Activated gamma-delta T cell treated with Interleukin-2 at 50 U/mL for 16 hours (primary cell): ENCODE measurements around the gene PLEKHM1.

Source experiments
- DNase-seq: peaks from one replicate; pipeline ENCODE4 v3.0.0-alpha.2; 2020

Gene PLEKHM1

DNA sequence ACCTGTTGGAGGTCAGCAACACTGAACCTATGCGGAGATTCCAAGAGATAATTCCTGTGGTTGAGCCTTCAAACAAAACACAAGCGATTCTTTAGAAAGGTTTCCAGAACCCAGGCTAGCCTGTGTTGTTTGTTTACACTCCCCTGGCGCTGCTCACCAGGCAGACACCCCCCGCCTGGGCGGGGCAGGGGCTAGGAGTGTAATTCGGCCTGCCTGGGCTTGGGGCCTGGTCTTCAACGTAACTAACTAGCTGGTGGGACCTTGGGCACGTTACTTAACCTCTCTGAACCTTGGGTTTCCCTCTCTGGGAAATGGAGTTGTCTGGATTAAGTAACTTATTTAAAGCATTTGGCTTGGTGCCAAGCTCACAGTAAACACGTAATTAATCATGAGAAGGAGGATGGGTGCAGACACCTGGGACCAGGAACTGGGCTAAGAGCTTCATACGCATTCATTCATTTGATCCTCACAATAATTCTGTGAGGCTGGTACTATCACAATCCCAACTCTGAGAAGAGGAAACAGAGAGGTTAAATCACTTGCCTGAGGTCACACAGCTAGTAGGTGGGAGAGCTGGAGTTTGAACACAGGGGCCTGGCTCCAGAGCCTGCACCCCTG, 50.3 kb downstream of the PLEKHM1 start:
- no peak for DNase-seq

DNA sequence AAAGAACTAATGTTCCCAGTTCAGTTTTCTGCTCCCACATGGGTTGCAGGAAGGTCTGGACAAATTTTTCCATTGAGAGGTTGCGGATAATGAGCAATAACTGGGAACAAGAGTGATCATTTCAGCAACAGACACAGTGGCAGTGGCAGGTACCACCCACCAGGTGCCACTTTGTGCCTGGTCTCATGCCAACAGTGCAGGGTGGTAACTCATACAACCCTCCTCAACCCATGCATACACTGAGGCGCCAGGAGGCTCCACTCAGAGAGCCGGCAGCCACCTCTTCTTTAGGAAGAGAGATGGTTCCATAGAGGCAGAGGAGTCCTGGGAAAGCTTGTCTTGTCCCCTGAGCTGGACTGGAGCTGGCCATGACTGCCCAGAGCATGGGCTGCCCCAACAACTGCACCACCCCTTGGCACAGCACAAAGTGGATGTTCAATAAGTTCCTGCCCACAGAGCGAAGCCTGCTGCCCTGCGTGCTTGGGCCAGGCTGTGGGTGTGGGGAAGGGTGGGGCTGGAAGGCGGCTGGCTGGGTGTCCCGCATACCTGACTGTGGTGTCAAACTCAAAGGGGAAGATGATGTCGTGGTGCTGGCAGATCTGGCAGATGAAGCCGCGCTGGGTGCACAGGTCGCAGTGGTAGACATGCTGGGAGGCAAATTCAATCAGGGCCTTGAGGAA, 51.5 kb downstream of the PLEKHM1 start:
- no peak for DNase-seq

DNA sequence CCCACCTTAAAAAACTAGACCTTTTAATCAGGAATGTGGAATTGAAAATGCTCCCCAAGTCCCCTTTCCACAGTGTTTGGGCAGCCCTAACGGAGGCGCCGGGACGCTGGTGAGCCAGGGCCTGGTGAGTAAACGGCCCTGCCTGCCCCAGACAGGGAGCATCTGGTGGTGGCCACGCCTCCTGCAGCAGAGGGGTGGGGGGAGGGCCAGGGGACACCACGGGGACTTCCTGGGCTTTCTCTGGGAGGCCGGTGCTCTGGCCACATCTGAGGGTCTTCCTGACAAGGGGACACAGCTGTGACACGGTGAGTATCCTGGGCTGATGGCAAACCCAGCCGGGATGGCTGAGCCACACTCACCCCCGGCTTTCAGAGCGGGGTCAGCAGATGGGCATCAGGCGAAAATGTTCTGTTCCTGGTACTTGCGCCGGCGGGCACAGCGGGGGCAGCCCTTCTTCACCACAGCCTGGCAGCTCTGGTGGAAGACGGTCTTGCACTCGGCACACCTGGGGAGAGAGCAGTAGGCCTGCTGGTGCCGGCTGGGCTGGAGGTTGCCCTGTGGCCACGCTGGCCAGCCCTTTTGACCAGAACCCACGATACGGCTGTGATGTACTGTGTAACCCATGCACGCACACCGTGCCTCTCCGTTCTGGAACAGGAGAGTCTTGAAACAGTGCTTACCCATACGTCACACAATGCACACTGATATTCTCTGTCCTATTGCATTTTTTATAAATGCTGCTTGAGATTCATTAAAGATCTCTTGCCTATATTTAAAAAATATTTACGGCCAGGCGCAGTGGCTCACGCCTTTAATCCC, 52.8 kb downstream of the PLEKHM1 start:
- DNase-seq: no peak

DNA sequence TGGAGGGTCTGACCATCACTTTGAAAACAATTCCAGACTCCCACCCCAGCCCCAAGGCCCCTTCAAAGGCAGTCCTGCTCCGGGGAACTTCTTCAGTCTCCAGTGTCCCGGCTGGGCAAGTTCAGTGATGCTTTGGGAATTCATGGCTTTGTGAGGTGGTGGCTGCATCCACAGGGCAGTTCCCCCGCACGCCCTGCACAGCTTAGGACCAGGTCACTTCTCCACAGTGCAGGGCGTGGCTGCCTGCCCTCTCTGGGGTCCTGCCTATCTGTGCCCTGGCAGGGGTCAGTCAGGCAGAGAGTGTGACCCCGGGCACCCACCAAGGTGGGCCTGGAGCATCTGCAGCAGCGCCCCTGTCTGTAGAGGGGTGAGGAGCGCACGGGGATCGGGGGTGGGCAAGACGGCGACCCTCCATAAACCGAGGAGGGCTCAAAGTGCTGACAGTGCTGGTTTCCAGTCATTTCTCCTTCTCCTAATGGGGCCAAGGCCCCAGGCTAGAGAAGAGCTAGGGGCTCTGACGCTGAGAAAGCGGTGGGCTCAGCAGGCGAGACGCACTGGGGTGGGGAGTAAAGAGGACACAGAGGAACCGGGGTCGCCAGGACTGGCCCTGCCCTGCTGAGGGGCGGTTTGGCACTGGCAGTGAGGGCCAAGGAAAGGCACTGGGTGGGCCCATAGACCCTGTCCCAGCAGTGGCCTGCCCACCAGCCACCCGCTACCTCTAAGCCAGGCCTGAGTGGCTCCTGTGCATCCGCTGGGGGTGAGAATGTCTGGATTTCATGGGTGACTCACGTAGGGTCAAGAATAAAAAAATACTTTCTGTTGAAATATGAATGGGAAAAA, 53.7 kb downstream of the PLEKHM1 start:
- DNase-seq: no peak

DNA sequence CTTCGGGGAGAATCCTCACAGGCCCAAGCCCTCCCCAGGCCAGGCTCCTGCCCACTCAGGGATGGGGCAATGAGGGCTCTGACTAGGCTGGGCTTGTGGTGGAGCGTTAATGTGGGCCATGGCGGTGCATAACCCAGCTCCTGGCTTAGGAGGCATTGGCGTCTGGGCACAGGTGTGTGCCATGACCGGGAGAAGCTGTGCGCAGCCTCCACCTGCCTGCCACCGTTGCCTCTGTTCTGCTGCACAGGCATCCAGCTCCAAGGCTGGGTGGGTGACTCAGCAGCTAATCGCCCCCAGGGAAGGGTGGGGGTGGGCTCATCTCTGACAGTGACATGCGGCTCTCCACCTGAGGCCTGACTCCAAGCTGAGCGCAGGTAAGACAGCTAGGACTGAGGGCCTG, 54.4 kb downstream of the PLEKHM1 start:
- DNase-seq: no peak

DNA sequence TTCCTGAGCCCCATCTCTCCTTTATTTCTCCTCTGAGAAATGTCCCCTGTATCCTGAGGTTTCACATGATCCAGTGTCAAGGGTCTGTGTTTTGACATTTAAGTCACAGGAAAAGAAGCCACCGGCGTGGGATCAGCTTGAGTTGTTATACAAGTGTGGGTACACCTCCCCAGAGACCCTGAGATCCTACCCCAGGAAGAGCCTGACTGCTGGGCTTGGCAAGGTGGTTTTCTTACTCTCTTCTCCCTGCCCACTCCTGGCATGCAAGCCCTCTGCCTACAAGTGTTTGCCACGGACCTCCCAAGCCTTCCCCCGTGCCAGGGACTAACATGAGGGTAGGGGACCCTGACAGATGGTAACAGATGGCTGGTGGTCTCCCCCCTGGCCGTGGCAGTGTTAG, 55.0 kb downstream of the PLEKHM1 start:
- no peak for DNase-seq

DNA sequence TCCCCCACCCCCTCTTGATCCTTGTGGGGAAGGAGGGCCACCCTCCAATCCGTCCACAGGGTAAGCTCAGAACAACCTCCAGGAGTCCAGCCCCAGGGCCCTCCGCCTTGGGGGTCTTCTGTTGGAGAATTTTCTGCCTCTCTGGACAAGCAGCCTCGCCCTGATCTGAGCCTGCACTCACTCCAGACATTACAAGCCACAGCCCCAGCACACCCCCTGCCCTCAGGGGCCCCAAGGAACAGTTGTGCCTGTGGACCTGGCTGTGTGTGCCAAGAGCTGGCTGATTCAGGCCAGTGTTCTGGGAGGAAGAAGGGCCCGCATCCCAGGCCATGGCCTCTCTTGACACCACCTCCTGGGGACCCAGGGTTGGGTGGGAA, 57.4 kb downstream of the PLEKHM1 start:
- no peak for DNase-seq

DNA sequence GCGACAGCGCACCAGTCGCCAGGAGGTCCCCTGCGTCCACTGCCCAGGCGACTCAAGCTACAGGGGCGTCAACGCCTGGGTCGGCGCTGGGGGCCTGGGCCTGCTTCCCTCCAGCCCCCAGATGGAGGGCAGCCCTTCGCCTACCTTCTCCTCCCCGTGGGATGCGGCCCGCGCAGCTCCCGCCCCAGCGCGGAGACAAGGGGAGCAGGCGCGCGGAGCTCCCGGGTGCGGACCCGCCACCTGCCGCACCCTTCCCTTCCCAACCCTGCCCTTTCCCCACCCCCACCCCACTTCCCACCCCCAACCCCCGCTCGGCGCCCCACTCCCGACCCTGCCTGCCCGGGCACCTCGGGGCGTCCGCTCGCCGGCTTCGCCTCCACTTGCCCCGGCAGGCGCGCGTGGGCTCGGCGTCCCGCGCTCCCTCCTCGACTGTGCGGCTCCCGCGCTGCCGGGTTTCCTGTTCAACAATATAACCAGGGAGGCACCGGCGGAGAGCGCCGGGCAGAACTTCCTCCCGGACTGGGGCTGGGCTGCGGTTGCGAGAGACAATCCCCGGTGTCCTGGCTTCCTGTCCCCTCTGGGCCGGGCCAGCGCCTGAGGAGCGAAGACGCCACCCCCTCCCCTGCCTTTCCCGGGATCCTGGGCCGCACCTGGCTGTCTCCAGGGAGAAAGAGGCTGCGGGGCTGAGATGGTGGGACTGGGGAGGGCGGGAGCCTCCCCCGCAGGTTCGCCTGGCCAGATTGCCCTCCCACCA, 57.9 kb downstream of the PLEKHM1 start, which contains the start of gene ARHGAP27:
Gene ARHGAP27, minus strand, starts transcription at position 466 of the 754 bp plus-strand sequence. CDS start 2,591 bp downstream, outside the sequence.
- DNase-seq: no peak

DNA sequence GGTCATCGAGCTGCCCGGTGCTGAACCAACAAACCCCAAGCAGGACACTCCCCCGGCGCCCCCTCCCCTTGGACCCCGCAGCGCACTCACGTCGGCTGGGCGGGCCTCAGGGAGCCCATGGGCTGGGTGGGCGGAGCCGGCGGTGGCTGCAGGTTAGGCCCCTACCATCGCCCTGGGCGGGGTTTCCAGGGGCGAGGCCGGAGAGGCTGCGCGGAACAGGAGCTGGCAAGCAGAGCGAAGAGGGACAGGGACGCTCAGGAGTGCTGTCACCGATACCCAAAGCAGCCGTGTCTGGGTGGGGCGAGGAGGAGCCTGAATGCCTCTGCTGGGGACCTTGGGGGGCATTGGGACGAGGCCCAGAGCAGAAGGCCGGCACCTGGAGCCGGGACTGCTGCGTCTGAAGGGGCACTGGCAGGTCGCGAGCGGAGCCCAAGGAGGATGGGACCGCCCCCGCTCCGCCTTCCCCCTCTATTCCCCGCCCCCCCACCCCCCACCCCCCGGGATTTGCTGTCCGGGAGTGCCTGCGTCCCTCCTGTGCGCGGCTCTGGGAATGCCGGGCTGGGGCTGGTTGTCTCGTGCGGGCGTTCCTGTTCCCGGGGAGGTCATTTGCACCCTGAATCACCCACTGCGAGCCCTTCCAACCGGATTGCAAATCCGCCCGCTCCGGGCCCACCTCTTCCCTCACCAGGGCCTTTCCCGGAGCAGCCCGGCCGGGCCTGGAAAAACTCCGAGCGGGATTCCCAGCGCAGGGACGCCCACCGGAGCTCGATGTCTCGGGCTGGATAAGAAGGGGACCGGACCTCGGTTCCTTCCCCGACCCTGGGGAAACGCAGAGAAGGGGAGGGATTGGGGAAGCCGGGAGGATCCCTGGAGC, 58.8 kb downstream of the PLEKHM1 start:
- DNase-seq: peak; percentile 68

DNA sequence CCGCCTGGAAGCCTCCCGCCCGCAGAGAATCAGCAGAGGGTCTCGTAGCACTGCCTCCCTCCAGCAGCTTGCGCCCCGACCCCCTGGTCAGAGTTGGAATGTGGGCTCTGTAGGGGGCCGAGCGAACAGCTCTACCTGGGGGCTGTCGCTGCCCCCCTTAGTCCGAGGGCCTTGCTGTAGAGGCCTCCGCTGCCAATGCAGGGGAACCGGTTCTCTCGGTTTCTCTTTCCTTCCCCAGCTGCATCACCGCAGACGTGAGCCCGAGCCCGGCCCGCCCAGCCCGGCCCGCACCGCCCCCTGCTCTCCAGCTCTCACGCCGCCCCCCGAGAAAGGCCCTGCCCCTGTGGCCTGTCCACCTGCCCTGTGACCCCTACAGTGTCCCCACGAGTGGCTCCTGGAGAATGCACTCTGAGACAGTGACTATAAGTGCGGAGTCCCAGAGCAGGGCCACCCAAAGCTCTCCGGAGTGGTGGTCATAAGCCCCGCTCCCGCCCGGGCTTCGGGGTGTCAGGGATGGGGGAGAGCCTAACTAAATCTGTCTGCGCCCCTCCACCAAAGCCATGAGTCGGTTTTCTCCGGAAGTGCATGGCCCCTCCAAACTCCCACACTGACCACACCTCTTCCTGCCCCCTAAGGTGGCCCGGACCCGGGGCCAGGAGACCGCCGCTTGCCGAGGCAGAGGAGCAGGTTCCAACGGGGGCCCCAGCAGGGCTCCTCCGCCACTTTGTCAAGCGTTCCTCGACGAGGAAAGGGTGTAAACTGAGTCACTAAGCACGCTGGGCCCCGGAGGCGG, 59.6 kb downstream of the PLEKHM1 start:
- no peak for DNase-seq

DNA sequence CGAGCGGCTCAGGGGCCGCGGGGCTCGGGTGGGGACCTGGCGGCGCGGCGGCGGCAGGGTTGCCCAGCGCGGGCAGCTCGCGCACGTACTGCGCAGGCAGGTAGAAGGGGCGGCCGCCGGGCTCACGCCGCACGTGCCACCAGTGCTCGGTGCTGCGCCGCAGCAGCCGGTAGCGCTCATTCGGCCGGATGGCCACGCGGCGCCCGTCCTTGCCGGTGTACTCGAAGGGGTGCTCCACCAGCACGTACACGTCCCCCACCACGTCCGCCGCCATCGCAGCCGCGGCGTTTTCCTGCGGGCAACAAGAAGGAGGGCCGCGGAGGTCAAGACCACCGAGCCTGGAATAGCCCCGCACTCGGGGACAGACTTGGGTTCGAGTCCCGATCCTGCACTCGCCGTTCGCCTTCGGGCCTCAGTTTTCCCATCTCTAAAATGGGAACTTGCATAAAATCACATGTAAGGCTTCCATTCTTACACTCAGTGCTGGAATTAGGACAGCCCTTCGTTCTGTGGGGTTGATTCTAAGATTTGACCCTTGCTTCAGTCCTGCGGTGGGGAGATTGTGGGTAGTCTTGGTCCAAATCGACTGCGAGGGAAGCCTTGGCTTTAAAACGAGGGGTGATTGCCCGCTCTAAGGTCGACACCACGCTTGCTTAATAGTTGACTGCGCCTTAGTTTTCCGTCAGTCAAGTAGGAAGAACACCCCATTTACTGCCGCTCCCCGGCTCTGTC, 60.3 kb downstream of the PLEKHM1 start:
- DNase-seq: no peak

DNA sequence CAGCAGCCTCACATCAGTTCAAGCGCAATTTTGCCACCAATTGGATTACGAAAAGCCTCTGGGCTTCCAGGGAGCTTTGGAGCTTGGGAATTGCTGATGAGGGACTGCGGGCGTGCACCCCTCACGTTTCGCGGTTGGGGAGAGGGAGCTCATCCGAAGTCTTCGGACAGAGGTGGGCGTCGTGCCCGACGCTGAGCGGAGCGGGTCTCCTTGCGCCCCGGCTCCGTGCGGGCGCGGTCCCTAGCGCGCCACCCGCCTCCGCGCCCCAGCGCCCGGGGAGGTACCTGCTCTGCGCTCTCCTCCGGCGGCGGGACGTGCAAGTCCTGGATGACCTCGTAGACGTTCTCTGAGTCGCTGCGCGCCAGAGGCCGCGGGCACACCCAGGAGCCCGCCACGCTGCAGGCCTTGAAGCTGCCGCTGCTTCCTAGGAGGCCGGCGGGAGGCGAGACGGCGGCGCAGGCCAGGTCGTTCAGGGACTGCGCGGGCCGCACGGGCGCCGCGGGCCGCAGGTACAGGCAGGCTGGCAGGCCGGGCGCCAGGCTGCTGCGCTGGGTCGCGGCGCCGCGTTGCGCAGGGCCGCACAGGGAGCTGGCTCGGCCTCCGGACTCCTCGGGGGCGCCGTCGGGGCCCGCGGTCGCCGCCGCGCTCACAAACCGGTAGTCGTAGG, 61.0 kb downstream of the PLEKHM1 start:
- no peak for DNase-seq

DNA sequence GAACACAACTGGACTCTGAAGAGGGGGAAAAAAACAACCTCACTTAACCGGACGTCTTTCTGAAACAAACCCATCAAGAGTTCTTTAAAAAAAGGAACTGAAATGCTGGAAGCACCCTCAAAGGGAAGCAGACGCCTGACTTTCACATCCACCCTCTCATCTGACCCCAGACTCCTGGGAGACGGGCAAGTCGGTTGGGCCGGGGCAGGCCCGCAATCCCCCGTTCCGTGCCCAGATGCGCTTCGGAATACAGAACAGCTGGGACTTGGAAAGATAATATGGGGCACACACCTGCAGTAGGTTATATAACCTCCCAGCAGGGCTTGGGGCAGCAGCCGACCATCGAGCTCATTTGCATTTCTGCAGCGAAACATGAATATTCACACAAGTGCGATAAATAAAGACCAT, 61.6 kb downstream of the PLEKHM1 start:
- no peak for DNase-seq

DNA sequence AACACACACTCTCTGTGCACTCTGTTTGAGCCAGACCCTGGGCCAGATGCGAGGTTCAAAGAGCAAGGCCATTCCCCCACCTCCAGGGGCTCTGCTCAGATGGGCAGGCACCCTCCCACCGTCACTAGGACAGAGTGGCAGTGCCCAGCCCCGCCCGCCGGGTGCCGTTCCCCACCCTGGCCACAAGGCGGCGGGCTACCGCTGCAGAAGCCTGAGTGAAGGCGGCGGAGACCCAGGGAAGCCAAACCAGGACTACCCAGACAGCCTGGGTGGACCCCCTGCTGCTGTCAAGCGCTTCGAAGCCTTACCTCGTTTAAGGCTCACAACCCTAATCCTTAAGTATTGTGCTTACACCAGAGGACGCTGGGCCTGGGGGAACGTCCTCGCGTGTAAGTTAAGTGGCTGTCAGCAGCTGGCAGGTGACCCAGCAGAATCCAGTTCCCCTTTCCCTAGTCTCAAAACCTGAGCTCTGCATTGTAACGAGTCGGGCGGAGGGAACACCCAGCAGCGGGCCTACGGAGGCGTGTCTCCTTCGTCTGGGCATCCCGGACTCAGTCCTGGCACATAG, 62.4 kb downstream of the PLEKHM1 start:
- DNase-seq: peak; percentile 79

DNA sequence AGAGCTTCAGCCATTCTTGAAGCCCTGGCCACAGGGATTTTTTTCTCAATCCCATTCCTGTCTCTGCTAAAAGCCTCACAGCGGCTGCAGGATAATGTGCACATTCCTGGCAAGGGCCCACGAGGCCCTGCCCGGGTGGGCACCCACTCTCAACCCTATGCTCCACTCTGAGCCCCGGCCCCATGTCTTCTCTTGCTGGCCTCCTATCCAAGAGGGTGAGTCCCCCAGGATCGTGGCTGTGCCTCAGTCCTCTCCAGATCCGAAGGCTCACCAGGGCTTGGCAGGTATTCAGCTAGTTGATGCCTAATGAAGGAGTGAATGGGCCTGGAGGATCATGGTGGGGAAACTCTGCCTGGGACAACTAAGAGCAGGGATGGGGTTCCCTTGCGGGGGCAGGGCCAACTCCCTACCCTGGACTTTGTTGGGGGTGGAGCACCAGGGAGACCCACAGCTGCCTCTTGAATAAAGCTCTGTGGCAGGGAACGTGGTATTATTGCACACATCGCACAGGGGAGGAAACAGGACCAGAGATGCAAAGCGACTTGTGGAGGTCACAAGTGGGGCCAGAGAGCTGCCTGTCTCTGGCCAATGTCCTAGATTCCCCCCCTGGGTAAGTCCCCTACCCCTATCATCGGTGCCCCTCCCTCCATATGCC, 63.2 kb downstream of the PLEKHM1 start:
- no peak for DNase-seq

DNA sequence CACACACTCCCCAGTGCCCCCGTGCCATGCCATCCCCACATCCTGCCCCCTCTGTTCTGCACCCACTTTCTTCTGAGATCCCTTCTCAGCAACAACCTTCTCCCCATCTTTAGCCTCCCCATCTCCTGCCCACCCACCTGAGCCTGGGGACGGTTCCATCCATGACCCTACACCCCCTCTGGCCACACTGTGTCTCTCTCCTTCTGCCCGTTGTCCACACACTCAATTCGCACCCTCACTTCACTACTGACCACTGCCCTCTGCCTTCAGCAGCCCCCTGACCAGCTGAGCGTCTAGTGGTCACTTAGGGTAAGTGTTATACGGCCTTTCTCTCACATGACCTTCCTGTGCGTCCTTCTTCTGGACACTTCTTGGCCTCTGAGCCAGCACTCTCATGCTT, 64.0 kb downstream of the PLEKHM1 start:
- no peak for DNase-seq

DNA sequence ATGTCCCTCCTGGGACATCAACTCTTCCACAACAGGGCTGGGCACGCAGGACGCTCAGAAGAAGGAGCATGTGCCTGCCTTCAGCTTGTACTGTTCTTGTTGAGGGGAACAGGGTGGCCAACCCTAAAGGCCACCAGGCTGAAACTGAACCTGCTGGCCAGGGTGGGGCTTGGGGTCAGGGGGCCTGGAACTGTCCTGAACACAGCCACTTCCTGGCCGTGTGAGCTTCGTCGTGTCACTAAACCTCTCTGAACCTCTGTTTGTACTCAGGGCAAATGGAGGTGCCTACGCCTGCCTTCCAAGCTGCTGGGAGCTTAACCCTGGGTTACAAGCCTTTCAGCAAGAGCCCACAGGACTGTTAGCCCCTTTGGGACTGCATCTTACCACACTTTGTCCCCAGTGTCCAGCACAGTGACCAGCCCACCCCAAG, 64.5 kb downstream of the PLEKHM1 start:
- no peak for DNase-seq
